PC-9 (cell line): Measurements from ENCODE around the gene LMCD1.

Source experiments
- EZH2 ChIP-seq: fragments of 200-600 bp; sonication (generic); IDR thresholded peaks from 2 replicates; pipeline ENCODE4 v1.8.0; 2017; ENCODE audit warnings: antibody characterized with exemption, low read depth
- TF ChIP-seq, protein P1 (sequence below): fragments of 200-600 bp; sonication (generic); conservative IDR thresholded peaks from 2 replicates; pipeline ENCODE4 v1.6.1; 2017; ENCODE audit warnings: mixed run types, antibody characterized with exemption, mild to moderate bottlenecking, moderate library complexity

DNA sequence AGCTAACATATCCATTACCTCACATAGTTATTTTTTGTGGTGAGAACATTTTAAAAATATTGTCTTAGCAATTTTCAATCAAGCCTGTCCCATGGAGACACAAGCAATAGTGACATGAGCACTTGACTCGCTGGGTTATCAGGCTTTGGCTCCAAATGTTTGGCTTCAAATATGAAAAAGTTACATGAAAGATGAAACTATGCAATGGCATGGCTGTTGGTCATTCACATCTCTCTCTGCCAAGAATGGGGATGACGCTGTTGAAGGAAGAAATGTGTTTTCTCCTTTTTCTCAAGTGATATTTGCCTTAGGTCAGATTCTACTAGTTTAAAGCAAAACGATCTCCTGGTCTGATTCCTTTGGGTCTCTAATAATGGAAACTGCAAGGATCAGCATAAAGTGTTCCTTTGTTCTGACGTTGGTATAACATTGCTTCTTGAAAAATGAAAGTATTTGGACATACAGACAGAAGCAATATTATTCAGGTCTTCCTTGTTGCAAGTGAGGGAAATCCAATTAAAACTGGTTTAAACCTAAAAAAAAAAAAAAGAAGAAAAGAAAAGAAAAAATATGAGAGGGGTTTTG is 71.8 kb downstream of the LMCD1 start:
- TF ChIP-seq, protein P1, sequence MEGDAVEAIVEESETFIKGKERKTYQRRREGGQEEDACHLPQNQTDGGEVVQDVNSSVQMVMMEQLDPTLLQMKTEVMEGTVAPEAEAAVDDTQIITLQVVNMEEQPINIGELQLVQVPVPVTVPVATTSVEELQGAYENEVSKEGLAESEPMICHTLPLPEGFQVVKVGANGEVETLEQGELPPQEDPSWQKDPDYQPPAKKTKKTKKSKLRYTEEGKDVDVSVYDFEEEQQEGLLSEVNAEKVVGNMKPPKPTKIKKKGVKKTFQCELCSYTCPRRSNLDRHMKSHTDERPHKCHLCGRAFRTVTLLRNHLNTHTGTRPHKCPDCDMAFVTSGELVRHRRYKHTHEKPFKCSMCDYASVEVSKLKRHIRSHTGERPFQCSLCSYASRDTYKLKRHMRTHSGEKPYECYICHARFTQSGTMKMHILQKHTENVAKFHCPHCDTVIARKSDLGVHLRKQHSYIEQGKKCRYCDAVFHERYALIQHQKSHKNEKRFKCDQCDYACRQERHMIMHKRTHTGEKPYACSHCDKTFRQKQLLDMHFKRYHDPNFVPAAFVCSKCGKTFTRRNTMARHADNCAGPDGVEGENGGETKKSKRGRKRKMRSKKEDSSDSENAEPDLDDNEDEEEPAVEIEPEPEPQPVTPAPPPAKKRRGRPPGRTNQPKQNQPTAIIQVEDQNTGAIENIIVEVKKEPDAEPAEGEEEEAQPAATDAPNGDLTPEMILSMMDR, result no peak
- no peak for TF ChIP-seq EZH2
